Gastrocnemius medialis (tissue), 4 donors: ENCODE data around the gene TMC8. TPM values are rescaled to one million over a fixed set of nuclear protein-coding genes. Genes with fewer than 3 reads are reported as not detected.

Experiments used
- ATAC-seq, 2 donors: fragments of 150-250 bp; one replicate each; pipeline ENCODE4 v1.9.1; 2016
- DNase-seq, 2 donors: peaks; one replicate each; pipeline ENCODE4 v3.0.0-alpha.2; 2019
- H3K27ac ChIP-seq, 4 donors: fragments of 200-600 bp; sonication (generic); 1 replicate in 1 of 4; 2 replicates in 3 of 4; pipeline ENCODE4 v1.5.1; 2016 to 2018; ENCODE audit warnings: mild to moderate bottlenecking in 2 of 4, moderate library complexity in 1 of 4
- H3K27me3 ChIP-seq, 3 donors: fragments of 200-600 bp; sonication (generic) in 2 of 3; 1 replicate in 1 of 3; 2 replicates in 2 of 3; pipeline versions ENCODE4 v1.5.1 to v1.6.0; 2016 to 2019; ENCODE audit warnings: mild to moderate bottlenecking in 1 of 3, moderate library complexity in 1 of 3
- H3K36me3 ChIP-seq, 2 donors: fragments of 200-600 bp; sonication (generic) in 1 of 2; one replicate each; pipeline ENCODE4 v1.5.1; 2017 to 2018
- H3K4me1 ChIP-seq, 2 donors: fragments of 200-600 bp; sonication (generic) in 1 of 2; one replicate each; pipeline ENCODE4 v1.5.1; 2016 to 2017; ENCODE audit warnings: mild to moderate bottlenecking in 2 of 2
- H3K4me3 ChIP-seq, 4 donors: fragments of 200-600 bp; sonication (generic) in 3 of 4; 1 replicate in 1 of 4; 2 replicates in 3 of 4; pipeline ENCODE4 v1.5.1; 2016 to 2019; ENCODE audit warnings: mild to moderate bottlenecking in 2 of 4
- H3K9me3 ChIP-seq, 3 donors: fragments of 200-600 bp; sonication (generic) in 2 of 3; 1 replicate in 1 of 3; 2 replicates in 2 of 3; pipeline ENCODE4 v1.5.1; 2016 to 2019
- CTCF ChIP-seq, 5 experiments: fragments of 450-650 bp in 3 of 5; fragments of 200-600 bp in 2 of 5; sonication (generic) in 2 of 5; IDR thresholded peaks in 4 of 5; conservative IDR thresholded peaks in 1 of 5; 1 replicate in 4 of 5; 2 replicates in 1 of 5; pipeline ENCODE4 v1.5.1; 2016 to 2019; ENCODE audit warnings: antibody characterized with exemption in 5 of 5, mild to moderate bottlenecking in 3 of 5, moderate library complexity in 3 of 5
- POLR2A ChIP-seq, 2 donors: fragments of 450-650 bp; IDR thresholded peaks; one replicate each; pipeline ENCODE4 v1.6.1; 2017; ENCODE audit warnings: antibody characterized with exemption in 2 of 2, mild to moderate bottlenecking in 2 of 2, moderate library complexity in 2 of 2
- in situ Hi-C, 4 donors: fragments of 200-750 bp; cut with MboI; loops; one replicate each; pipeline versions ENCODE4 v1.15.0 to v1.8.0; 2017; ENCODE audit warnings: low sequenced_read_pairs in 4 of 4
- intact Hi-C: fragments of 100-400 bp; cut with DNase I; formaldehyde crosslinking; loops from one replicate; pipeline ENCODE4 v1.15.1; 2023; ENCODE audit warnings: low total_unique reads
- total RNA-seq, 4 donors: library from RNA; depleted of rRNA; stranded (reverse); fragments of >200 nt; gene quantifications; one replicate each; pipeline versions ENCODE4 v1.1.0 to v1.2.3, GENCODE V29; 2016

The TMC8 gene
- total RNA-seq, 4 donors from 2014 or later: 0.18 to 1.6 (median 0.65) TPM; not detected in 1

- ATAC-seq: peak; percentile 31 to 38
- Histone ChIP-seq H3K27ac (peak overlapping the region in 1 of 4 donors; percentile 38), H3K27me3 (no peaks in the 10 kb centered on the region), H3K36me3 (peaks cover 0 to 97% of the 10 kb centered on the region in 2 donors), H3K4me3 (no peak overlapping the region), H3K9me3 (no peaks in the 10 kb centered on the region), H3K4me1 (no peaks in the 10 kb centered on the region)
- TF ChIP-seq CTCF (IDR thresholded peaks at IDR 0.05 in 4 of 5, conservative IDR thresholded peaks at IDR 0.05 in 1 of 5): no peak
- no peak for TF ChIP-seq POLR2A (IDR thresholded peaks at IDR 0.05)
- in situ Hi-C loops (no loop called here), intact Hi-C loops (no loop called here)
- DNase-seq: no peak
These were observed 35.5 kb upstream of the TMC8 start for GRCh38 chr17:78095035-78095434.

- in situ Hi-C loops: no loop called here
- no peak for ATAC-seq
- H3K4me1 ChIP-seq: no peaks in the 10 kb centered on the region
These were observed 34.5 kb upstream of the TMC8 start for GRCh38 chr17:78096093-78096492.

GRCh38 chr17:78101112-78101511 is 29.5 kb upstream of the TMC8 start:
- H3K27me3 ChIP-seq: no peaks in the 10 kb centered on the region
- no peaks in the 10 kb centered on the region for H3K4me1 ChIP-seq
- no peak overlapping the region for H3K27ac ChIP-seq
- no peak for ATAC-seq
- no peaks in the 10 kb centered on the region for H3K9me3 ChIP-seq
- no peak for DNase-seq
- H3K4me3 ChIP-seq: no peak overlapping the region
- intact Hi-C loops (no loop called here), in situ Hi-C loops (no loop called here)
- peaks cover 0 to 86% of the 10 kb centered on the region in 2 donors for H3K36me3 ChIP-seq
- TF ChIP-seq CTCF (IDR thresholded peaks at IDR 0.05 in 4 of 5, conservative IDR thresholded peaks at IDR 0.05 in 1 of 5) (no peak), POLR2A (IDR thresholded peaks at IDR 0.05) (no peak)

More at GRCh38 chr17:78096093-78096492, 34.5 kb upstream of the TMC8 start:
- TF ChIP-seq CTCF (IDR thresholded peaks at IDR 0.05 in 4 of 5, conservative IDR thresholded peaks at IDR 0.05 in 1 of 5) (no peak), POLR2A (IDR thresholded peaks at IDR 0.05) (no peak)
- H3K9me3 ChIP-seq: no peaks in the 10 kb centered on the region
- peak overlapping the region in 1 of 4 donors; percentile 38 for H3K27ac ChIP-seq
- intact Hi-C loops: no loop called here
- no peaks in the 10 kb centered on the region for H3K27me3 ChIP-seq
- H3K4me3 ChIP-seq: no peak overlapping the region
- H3K36me3 ChIP-seq: peaks cover 0 to 91% of the 10 kb centered on the region in 2 donors
- no peak for DNase-seq

DNA sequence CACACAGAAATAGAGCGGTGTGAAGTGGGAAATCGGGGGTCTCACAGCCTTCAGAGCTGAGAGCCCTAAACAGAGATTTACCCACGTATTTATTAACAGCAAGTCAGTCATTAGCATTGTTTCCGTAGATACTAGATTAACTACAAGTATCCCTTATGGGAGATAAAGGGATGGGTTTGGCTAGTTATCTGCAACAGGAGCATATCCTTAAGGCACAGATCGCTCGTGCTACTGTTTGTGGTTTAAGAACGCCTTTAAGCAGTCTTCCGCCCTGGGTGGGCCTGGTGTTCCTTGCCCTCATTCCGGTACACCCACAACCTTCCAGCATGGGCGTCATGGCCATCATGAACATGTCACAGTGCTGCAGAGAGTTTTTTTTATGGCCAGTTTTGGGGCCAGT is 29.0 kb upstream of the TMC8 start:
- intact Hi-C loops: no loop called here
- no peaks in the 10 kb centered on the region for H3K27me3 ChIP-seq
- in situ Hi-C loops: no loop called here
- no peak overlapping the region for H3K4me3 ChIP-seq
- no peaks in the 10 kb centered on the region for H3K4me1 ChIP-seq
- no peak overlapping the region for H3K27ac ChIP-seq
- TF ChIP-seq CTCF (IDR thresholded peaks at IDR 0.05 in 4 of 5, conservative IDR thresholded peaks at IDR 0.05 in 1 of 5) (no peak), POLR2A (IDR thresholded peaks at IDR 0.05) (no peak)
- no peak for ATAC-seq
- no peaks in the 10 kb centered on the region for H3K9me3 ChIP-seq
- no peak for DNase-seq
- H3K36me3 ChIP-seq: peaks cover 0 to 82% of the 10 kb centered on the region in 2 donors

DNA sequence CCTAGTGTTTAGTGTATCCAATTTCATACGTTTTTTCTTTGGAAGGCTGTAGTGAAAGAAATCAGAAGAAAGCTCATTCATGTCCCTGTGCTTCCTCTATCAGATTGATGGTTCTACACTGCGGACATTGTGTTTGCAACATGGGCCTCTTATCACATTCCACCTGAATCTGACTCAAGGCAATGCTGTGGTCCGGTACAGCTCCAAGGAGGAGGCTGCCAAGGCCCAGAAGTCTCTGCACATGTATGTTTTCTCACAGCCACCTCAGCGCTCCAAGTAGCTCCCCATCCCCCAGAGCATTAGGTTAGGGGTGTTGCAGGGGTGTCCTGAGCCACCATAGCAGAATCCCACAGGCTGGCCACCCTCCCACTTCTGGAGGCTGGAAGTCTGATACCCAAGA is 27.3 kb upstream of the TMC8 start:
- Histone ChIP-seq H3K9me3 (no peaks in the 10 kb centered on the region), H3K36me3 (peaks cover 0 to 64% of the 10 kb centered on the region in 2 donors), H3K27me3 (no peaks in the 10 kb centered on the region), H3K27ac (no peak overlapping the region), H3K4me3 (no peak overlapping the region), H3K4me1 (no peaks in the 10 kb centered on the region)
- DNase-seq (no peak), ATAC-seq (no peak)
- intact Hi-C loops: no loop called here
- no peak for TF ChIP-seq CTCF (IDR thresholded peaks at IDR 0.05 in 4 of 5, conservative IDR thresholded peaks at IDR 0.05 in 1 of 5)
- no peak for TF ChIP-seq POLR2A (IDR thresholded peaks at IDR 0.05)
- in situ Hi-C loops: no loop called here
